Measurements from ENCODE around the gene NENF. TPM values are rescaled to one million over a fixed set of nuclear protein-coding genes. Genes with fewer than 3 reads are reported as not detected.

The NENF gene
- total RNA-seq, 3 donors from 2014 or later, result 30.6 to 43.0 (median 32.5) TPM

DNA sequence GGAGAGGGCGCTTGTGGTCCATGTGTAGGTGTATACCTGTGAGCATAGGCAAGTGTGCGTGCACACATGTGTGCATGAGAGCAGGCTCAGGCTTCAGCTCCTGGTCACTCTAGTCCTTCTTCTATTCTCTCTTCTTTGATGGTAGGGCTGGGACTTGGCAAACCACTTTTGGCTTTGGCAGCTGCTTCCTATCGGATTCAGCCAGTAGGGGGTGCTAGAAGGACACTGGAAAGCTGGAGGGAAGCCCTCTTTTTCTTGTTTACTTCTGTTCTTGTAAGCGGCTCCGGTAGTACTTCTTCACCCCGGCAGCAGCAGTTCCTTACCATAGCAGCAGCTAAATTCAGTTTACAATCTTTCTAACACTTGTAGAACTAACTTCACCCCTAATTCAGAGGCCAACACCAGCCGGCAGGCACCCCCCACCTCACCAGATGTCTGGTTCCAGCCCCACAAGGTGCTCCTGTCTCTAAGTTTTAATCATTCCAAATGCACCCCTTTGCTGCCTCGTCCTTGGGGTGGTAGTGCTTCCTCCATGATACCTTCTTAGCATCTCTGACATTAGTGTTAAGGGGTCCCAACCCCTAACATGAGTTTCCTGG lies 25.1 kb downstream of the NENF start:
- TF ChIP-seq, protein P1, sequence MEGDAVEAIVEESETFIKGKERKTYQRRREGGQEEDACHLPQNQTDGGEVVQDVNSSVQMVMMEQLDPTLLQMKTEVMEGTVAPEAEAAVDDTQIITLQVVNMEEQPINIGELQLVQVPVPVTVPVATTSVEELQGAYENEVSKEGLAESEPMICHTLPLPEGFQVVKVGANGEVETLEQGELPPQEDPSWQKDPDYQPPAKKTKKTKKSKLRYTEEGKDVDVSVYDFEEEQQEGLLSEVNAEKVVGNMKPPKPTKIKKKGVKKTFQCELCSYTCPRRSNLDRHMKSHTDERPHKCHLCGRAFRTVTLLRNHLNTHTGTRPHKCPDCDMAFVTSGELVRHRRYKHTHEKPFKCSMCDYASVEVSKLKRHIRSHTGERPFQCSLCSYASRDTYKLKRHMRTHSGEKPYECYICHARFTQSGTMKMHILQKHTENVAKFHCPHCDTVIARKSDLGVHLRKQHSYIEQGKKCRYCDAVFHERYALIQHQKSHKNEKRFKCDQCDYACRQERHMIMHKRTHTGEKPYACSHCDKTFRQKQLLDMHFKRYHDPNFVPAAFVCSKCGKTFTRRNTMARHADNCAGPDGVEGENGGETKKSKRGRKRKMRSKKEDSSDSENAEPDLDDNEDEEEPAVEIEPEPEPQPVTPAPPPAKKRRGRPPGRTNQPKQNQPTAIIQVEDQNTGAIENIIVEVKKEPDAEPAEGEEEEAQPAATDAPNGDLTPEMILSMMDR (IDR thresholded peaks at IDR 0.05), result peak; percentile 40
- intact Hi-C loops (cut with DNase I, micrococcal nuclease), result loop anchor here (5.0 to 10.0 kb wide), 2 partner anchors 81 to 393 kb away; no protein-coding TSS in a partner anchor
- Histone ChIP-seq H3K9me3 (no peaks in the 10 kb centered on the region), H3K4me3 (no peak overlapping the region), H3K36me3 (ENCODE audit: low read depth) (no peaks in the 10 kb centered on the region), H3K4me1 (ENCODE audit: low read depth) (no peaks in the 10 kb centered on the region)
- DNase-seq, result peak in 2 of 3 donors; percentile 46 to 79
- ATAC-seq, result peak; percentile 56

DNA sequence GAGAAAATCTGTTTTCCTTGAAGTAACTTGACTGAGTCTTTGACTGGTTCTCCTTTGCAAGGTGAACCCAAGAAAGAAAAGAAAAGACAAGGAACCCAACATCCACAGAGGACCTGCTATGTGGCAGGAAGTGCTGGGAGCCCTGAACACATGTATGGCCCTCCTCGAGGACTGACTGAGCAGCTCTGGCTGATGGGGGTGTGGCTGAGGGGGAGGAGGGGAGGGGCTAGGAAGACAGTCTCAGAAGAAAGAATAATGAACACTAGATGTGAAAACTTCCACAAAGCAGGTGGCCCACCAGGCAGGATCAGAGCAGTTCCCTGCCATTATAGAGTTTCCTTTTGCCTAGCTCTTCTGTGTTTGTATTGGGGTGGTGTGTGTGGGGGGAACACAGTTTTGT lies 26.1 kb downstream of the NENF start:
- Histone ChIP-seq H3K4me3 (no peak overlapping the region), H3K4me1 (ENCODE audit: low read depth) (no peaks in the 10 kb centered on the region), H3K9me3 (no peaks in the 10 kb centered on the region), H3K36me3 (ENCODE audit: low read depth) (no peaks in the 10 kb centered on the region)
- TF ChIP-seq, protein P1 (IDR thresholded peaks at IDR 0.05), result no peak
- no peak for ATAC-seq
- intact Hi-C loops (cut with DNase I, micrococcal nuclease), result loop anchor here (5.0 to 10.0 kb wide), 2 partner anchors 82 to 394 kb away; no protein-coding TSS in a partner anchor
- no peak for DNase-seq

DNA sequence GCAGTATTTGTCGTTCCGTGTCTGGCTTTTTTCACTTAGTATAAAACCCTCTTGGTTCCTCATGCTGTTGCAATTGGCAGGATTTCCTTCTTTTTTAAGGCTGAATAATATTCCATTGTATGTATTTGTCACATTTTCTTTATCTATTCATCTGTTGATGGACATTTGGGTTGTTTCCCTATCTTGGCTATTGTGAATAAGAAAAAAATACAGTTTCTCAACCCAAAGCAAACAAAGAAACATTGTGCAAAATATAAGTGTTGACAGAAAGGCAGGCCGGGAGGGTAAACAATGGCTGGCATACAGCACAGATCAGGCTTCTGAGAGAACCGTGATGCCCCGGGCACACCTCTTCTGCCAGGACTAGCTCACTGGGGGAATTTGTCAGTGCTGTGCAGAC lies 26.9 kb downstream of the NENF start:
- Histone ChIP-seq H3K36me3 (ENCODE audit: low read depth) (no peaks in the 10 kb centered on the region), H3K4me1 (ENCODE audit: low read depth) (no peaks in the 10 kb centered on the region), H3K4me3 (no peak overlapping the region), H3K9me3 (no peaks in the 10 kb centered on the region)
- no peak for DNase-seq
- TF ChIP-seq, protein P1 (IDR thresholded peaks at IDR 0.05), result no peak
- intact Hi-C loops (cut with DNase I, micrococcal nuclease), result loop anchor here (5.0 to 10.0 kb wide), 2 partner anchors 82 to 395 kb away; no protein-coding TSS in a partner anchor
- ATAC-seq, result no peak

GRCh38 chr1:212460376-212460775 lies 27.7 kb downstream of the NENF start:
- TF ChIP-seq, protein P1 (IDR thresholded peaks at IDR 0.05), result no peak
- DNase-seq, result no peak
- H3K4me1 ChIP-seq (ENCODE audit: low read depth), result no peaks in the 10 kb centered on the region
- no peak for ATAC-seq
- no peaks in the 10 kb centered on the region for H3K9me3 ChIP-seq
- no peaks in the 10 kb centered on the region for H3K36me3 ChIP-seq (ENCODE audit: low read depth)
- H3K4me3 ChIP-seq, result no peak overlapping the region
- intact Hi-C loops (cut with DNase I, micrococcal nuclease), result no loop called here

GRCh38 chr1:212461916-212462660 lies 29.4 kb downstream of the NENF start:
- intact Hi-C loops (cut with DNase I, micrococcal nuclease), result no loop called here
- H3K4me3 ChIP-seq, result no peak overlapping the region
- no peaks in the 10 kb centered on the region for H3K9me3 ChIP-seq
- H3K36me3 ChIP-seq (ENCODE audit: low read depth), result no peaks in the 10 kb centered on the region
- DNase-seq, result no peak
- TF ChIP-seq, protein P1 (IDR thresholded peaks at IDR 0.05), result no peak
- no peaks in the 10 kb centered on the region for H3K4me1 ChIP-seq (ENCODE audit: low read depth)
- no peak for ATAC-seq
